Mesothelial cell of epicardium (in vitro differentiated cells): ENCODE measurements around the gene GALNT2. TPM values are rescaled to one million over a fixed set of nuclear protein-coding genes. Genes with fewer than 3 reads are reported as not detected.

ENCODE experiments used
- DNase-seq, 2 experiments: peaks; one replicate each; pipeline ENCODE4 v3.0.0; 2021; ENCODE audit warnings: low spot score in 2 of 2; ENCODE audit not compliant: unreplicated experiment in 2 of 2
- H3K27ac Mint-ChIP-seq: 2 replicates; pipeline ENCODE4 v1.8.0; 2021; ENCODE audit warnings: mixed read lengths
- H3K27me3 Mint-ChIP-seq: 2 replicates; pipeline ENCODE4 v1.8.0; 2021; ENCODE audit warnings: low read depth, mixed read lengths
- H3K36me3 Mint-ChIP-seq: 2 replicates; pipeline ENCODE4 v1.8.0; 2021; ENCODE audit warnings: mixed read lengths
- H3K4me1 Mint-ChIP-seq: 2 replicates; pipeline ENCODE4 v1.8.0; 2021; ENCODE audit warnings: mixed read lengths
- H3K4me3 Mint-ChIP-seq: 2 replicates; pipeline ENCODE4 v1.8.0; 2021; ENCODE audit warnings: mild to moderate bottlenecking, moderate library complexity, mixed read lengths
- H3K9me3 Mint-ChIP-seq: 2 replicates; pipeline ENCODE4 v1.8.0; 2021; ENCODE audit warnings: mixed read lengths
- total RNA-seq: library from RNA; stranded (reverse); gene quantifications from 3 replicates; pipeline ENCODE4 v1.2.1, GENCODE V29; 2021
- TF ChIP-seq, protein P1 (sequence below): fragments of 200-600 bp; sonication (generic); IDR thresholded peaks from one replicate; pipeline ENCODE4 v1.5.0; 2021; ENCODE audit warnings: antibody characterized with exemption; ENCODE audit not compliant: unreplicated experiment

Gene GALNT2
- total RNA-seq, 1 donor from 2014 or later, result 48.3 TPM

DNA sequence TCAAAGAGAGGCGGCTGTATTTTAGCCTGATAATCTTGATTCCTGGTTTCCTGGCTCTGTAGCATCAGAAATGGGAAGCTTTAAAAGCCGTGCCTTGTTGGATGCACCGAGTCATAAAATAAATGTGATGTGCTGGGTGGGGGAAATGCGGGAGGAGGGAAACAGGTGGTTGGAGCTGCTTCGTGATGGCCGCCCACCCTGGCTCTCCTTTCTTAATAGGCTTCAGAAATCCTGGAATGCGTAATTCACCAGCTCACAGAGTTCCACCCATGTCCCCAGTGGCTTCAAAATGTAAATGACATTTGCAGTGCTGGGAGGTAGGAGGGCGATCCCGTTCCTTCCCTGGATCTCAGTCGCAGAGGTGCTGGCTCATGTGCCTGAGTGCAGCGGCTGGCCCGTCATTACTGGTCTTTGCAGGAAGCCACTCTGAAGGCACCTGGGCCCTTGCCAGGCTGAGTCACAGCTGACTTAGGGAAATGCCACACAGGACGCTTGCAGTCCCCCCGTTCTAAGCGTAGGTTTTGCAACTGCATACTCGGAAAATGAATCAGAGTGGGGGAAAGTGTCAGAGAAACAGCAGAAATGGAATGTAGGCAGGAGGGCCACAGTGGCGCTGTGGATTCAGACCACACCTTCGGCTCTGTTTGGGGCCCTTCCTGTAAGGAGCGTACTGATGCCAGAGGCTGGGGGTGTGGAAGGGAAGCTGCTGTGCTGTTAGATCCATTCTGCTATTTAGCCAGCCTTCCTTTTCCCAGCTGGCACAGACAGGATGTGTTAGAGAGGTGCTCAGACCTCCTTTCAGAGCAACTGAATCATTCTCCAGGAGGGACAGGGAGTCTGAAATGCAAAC, 37.6 kb downstream of the GALNT2 start:
- Mint-ChIP-seq H3K27me3 (no peaks in the 10 kb centered on the region), H3K4me3 (no peak overlapping the region), H3K36me3 (no peaks in the 10 kb centered on the region), H3K27ac (peak overlapping the region; percentile 60), H3K4me1 (peaks cover 35% of the 10 kb centered on the region), H3K9me3 (no peaks in the 10 kb centered on the region)
- DNase-seq, result peak; percentile 45 to 69
- TF ChIP-seq, protein P1, sequence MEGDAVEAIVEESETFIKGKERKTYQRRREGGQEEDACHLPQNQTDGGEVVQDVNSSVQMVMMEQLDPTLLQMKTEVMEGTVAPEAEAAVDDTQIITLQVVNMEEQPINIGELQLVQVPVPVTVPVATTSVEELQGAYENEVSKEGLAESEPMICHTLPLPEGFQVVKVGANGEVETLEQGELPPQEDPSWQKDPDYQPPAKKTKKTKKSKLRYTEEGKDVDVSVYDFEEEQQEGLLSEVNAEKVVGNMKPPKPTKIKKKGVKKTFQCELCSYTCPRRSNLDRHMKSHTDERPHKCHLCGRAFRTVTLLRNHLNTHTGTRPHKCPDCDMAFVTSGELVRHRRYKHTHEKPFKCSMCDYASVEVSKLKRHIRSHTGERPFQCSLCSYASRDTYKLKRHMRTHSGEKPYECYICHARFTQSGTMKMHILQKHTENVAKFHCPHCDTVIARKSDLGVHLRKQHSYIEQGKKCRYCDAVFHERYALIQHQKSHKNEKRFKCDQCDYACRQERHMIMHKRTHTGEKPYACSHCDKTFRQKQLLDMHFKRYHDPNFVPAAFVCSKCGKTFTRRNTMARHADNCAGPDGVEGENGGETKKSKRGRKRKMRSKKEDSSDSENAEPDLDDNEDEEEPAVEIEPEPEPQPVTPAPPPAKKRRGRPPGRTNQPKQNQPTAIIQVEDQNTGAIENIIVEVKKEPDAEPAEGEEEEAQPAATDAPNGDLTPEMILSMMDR, result no peak

- no peaks in the 10 kb centered on the region for H3K9me3 Mint-ChIP-seq
- DNase-seq, result no peak
- H3K4me1 Mint-ChIP-seq, result peaks cover 35% of the 10 kb centered on the region
- H3K4me3 Mint-ChIP-seq, result no peak overlapping the region
- no peaks in the 10 kb centered on the region for H3K36me3 Mint-ChIP-seq
- H3K27ac Mint-ChIP-seq, result no peak overlapping the region
- no peaks in the 10 kb centered on the region for H3K27me3 Mint-ChIP-seq
- TF ChIP-seq, protein P1, result no peak
Observed at GRCh38 chr1:230105245-230105753, 38.3 kb downstream of the GALNT2 start.

DNA sequence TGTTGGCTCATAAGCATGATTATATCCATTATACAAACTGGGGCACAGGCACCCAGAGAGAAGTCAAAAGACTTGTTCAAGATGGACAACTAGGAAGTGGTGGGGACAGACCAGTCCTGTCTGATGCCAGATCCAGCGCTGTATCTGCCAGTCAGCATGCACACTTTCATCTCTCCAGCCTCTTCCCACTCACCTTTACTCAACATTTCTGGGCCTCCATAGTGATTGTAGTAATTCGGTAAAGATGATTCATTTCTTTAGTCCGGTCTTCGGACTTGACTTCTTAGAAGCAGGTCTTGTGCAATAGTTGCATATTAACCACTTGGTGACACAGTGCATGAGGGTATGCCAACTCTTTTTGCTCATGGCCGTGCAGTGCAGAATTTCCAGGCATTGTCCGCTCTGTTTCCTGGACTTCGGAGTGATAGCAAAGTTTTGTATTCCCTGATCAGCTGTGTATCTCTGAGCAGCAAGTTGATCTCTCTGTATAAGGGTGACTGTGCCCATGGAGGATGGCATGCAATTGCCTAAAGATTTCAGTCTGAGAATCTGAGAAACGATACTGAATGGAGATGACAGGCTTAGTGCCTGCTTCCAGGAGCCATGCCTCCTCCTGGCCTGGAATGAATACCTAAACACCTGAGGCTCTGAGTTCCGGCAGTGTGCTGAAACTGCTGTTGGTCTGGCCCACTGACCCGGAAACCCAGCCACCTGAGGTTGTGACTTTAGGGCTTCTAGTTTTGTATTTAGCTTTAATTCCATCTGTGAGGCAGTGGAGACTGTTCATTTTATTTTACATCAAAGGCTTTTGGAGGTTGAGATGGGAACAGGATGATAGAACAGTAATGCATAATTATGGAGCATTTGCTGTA, 39.0 kb downstream of the GALNT2 start:
- Mint-ChIP-seq H3K4me3 (no peak overlapping the region), H3K36me3 (no peaks in the 10 kb centered on the region), H3K4me1 (peaks cover 35% of the 10 kb centered on the region), H3K27ac (no peak overlapping the region), H3K9me3 (no peaks in the 10 kb centered on the region), H3K27me3 (no peaks in the 10 kb centered on the region)
- no peak for DNase-seq
- TF ChIP-seq, protein P1, result no peak

DNA sequence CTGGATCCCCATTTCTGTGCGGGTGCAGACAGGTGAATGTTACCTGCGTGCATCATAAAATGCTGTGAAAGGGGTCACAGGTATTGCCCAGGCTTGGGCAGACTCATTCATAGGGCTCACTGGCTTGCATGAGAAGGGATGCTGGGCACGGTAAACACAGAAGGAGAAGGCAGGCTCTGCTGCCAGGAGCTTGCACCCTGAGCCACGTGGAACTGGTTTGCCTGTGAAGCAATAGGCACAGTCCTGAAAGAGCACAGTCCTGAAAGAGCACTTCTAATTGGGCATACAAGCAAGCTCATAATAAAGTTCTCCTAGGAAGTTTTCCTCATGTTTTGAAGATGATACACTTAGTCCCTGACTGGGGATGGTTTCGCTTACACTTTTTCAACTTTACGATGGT, 40.9 kb downstream of the GALNT2 start:
- H3K36me3 Mint-ChIP-seq, result no peaks in the 10 kb centered on the region
- TF ChIP-seq, protein P1, result no peak
- H3K9me3 Mint-ChIP-seq, result no peaks in the 10 kb centered on the region
- H3K27me3 Mint-ChIP-seq, result no peaks in the 10 kb centered on the region
- no peak overlapping the region for H3K27ac Mint-ChIP-seq
- peaks cover 37% of the 10 kb centered on the region for H3K4me1 Mint-ChIP-seq
- DNase-seq, result no peak
- H3K4me3 Mint-ChIP-seq, result no peak overlapping the region

GRCh38 chr1:230108580-230108979, 41.5 kb downstream of the GALNT2 start:
- no peak overlapping the region for H3K27ac Mint-ChIP-seq
- no peak for DNase-seq
- H3K9me3 Mint-ChIP-seq, result no peaks in the 10 kb centered on the region
- peaks cover 40% of the 10 kb centered on the region for H3K4me1 Mint-ChIP-seq
- no peaks in the 10 kb centered on the region for H3K27me3 Mint-ChIP-seq
- TF ChIP-seq, protein P1, result no peak
- H3K4me3 Mint-ChIP-seq, result no peak overlapping the region
- no peaks in the 10 kb centered on the region for H3K36me3 Mint-ChIP-seq
